A673 (cell line): ENCODE measurements around the gene HDAC4.

ENCODE experiments used
- EZH2 ChIP-seq: fragments of 200-600 bp; sonication (generic); IDR thresholded peaks from 2 replicates; pipeline ENCODE4 v1.6.1; 2017; ENCODE audit warnings: borderline replicate concordance, low read depth, mild to moderate bottlenecking, mixed read lengths, antibody characterized with exemption, low read length; ENCODE audit not compliant: poor library complexity, severe bottlenecking
- TF ChIP-seq, protein P1 (sequence below): fragments of 300-800, 200-600 bp; sonication (generic); conservative IDR thresholded peaks from 2 replicates; pipeline ENCODE4 v1.5.1; 2017; ENCODE audit warnings: low read depth, mild to moderate bottlenecking, antibody characterized with exemption, low read length, moderate library complexity, mixed read lengths

DNA sequence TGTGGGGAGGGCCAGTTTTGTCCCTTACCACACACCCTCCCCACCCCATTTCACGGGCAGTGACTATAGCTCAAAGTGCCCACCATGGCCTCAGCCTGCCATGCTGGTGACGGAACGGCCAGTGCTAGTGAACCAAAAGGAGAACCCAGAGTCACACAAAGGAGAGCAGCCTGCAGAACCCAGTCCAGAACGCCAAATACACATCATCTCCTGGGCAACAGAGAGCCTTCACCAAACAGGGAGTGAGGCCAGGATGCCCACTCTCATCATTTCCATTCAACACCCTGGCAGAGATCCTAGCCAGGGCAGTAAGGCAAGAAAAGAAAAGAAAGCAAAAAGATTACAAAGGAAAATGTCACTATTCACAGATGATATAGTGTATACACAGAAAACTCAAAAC is 38.3 kb downstream of the HDAC4 start:
- no peak for TF ChIP-seq EZH2
- TF ChIP-seq, protein P1, sequence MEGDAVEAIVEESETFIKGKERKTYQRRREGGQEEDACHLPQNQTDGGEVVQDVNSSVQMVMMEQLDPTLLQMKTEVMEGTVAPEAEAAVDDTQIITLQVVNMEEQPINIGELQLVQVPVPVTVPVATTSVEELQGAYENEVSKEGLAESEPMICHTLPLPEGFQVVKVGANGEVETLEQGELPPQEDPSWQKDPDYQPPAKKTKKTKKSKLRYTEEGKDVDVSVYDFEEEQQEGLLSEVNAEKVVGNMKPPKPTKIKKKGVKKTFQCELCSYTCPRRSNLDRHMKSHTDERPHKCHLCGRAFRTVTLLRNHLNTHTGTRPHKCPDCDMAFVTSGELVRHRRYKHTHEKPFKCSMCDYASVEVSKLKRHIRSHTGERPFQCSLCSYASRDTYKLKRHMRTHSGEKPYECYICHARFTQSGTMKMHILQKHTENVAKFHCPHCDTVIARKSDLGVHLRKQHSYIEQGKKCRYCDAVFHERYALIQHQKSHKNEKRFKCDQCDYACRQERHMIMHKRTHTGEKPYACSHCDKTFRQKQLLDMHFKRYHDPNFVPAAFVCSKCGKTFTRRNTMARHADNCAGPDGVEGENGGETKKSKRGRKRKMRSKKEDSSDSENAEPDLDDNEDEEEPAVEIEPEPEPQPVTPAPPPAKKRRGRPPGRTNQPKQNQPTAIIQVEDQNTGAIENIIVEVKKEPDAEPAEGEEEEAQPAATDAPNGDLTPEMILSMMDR, result no peak
